ENCODE results near the gene RPTOR.
"Not testable (repeated sequence)": the region's sequence is repeated elsewhere in the genome, so short reads cannot be mapped to it uniquely, and the experiment has no call there.

DNA sequence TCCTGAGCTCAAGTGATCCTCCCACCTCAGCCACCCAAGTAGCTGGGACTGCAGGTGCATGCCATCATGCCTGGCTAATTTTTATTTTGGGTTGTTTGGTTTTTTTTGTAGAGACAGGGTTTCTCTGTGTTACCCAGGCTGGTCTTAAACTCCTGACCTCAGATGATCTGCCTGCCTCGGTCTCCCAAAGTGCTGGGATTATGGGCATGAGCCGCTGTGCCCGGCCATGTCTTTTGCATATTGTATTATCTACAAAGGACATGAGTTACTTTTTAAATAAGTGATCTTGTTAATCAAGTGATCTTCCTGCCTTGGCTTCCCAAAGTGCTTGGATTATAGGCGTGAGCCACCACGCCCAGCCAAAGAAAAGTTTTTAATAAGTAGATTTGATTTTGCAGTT, 252.6 kb downstream of the RPTOR start:
- TF ChIP-seq CTCF, POLR2A (IDR thresholded peaks at IDR 0.05): not testable (repeated sequence)
